NB4 (cell line): ENCODE data around the gene CTNNA3.

Source experiments
- DNase-seq: peaks from one replicate; pipeline ENCODE4 v3.0.0; 2010; ENCODE audit warnings: low read depth
- H3K4me3 ChIP-seq: one replicate; pipeline ENCODE4 v1.5.1; 2011; ENCODE audit warnings: mild to moderate bottlenecking, low read depth, low read length, moderate library complexity
- CTCF ChIP-seq: IDR thresholded peaks from one replicate; pipeline ENCODE4 v1.5.1; 2012; ENCODE audit warnings: low read depth, low read length
- MAX ChIP-seq: IDR thresholded peaks from 2 replicates; pipeline ENCODE4 v1.6.1; 2011; ENCODE audit warnings: low read depth, low read length
- MYC ChIP-seq: IDR thresholded peaks from 2 replicates; pipeline ENCODE4 v1.6.1; 2011; ENCODE audit warnings: low read depth, low read length
- POLR2A ChIP-seq: IDR thresholded peaks from 2 replicates; pipeline ENCODE4 v1.6.1; 2011; ENCODE audit warnings: mild to moderate bottlenecking; ENCODE audit not compliant: insufficient read length; ENCODE audit errors: extremely low read depth

Gene CTNNA3

DNA sequence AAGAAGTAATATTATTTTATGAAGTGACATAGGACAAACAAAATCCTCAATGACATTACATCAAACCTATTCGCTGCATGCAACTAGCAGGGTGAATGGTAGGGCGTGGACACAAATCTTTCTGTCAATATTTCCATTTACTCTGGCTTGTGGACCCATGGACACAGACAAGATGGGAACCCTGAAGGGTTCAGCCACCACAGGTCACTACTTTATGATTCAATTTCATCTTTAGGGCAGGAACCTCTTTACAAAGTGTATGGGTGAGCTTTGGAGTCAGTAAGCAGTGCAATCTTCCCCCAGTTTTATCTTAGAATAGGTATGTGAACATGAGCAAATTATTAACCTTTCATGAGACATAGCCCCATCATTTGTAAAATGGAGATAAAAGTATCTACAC lies 1752.5 kb downstream of the CTNNA3 start:
- H3K4me3 ChIP-seq, result no peak overlapping the region
- TF ChIP-seq CTCF (no peak), POLR2A (no peak), MYC (no peak)
- DNase-seq, result no peak

- TF ChIP-seq MAX (no peak), CTCF (no peak), MYC (no peak), POLR2A (no peak)
- DNase-seq, result no peak
- no peak overlapping the region for H3K4me3 ChIP-seq
These were observed 1755.0 kb downstream of the CTNNA3 start for GRCh38 chr10:65940816-65941662.

DNA sequence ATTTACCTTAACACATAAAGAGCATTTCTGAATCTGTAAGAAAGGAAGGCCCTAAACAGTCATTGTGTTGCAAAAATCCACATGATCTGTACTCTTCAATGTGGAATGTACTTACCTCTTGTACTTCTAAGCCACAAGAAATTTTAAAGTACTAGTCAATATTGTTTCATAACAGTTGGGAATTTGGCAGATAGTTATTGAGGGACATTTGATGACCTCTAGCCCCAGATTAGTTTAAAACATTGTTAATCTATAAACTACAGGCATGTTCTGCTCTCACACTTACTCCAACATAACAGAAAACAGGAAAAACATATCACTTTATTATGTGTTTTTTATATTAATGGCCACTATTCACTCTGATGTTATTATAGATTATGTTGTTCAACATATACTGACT lies 1755.9 kb downstream of the CTNNA3 start:
- H3K4me3 ChIP-seq, result no peak overlapping the region
- TF ChIP-seq CTCF (no peak), MAX (no peak), MYC (no peak), POLR2A (no peak)

DNA sequence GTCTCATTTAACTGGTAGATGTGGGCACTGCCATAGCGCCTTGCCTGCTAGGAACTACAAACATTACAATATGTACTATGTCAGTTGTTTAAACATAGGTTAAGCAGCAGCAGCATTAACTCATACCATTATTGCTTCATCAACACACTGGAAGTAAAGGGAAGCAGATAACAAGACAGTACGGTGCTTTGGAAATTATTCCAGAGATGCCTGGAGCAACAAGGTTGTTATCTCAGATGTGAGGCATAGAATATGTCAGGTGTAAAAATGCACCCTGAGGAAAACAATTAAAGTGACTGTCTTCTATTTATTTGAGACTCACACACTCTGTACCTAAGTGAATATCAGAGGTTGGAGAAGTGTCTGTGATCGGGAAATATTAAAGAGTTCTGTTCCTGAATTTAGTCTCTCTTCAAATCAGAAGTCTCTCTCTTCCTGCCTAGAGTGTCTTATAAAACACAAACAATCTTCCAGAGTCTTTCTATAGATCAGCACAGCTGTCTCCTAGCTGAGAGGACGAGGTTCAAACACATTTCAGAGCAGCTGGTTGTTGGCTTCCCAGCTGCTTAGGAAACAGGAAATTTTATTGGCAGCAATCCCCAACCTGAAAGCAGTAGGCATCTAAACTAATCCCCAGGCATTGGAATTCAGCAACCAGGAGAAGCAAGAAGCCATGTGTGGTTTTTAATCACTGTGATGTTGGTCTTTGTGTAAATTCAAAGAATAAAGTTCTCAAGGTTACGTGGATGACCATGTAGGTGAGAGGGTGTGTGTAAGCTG lies 1764.5 kb downstream of the CTNNA3 start:
- H3K4me3 ChIP-seq, result no peak overlapping the region
- no peak for DNase-seq
- TF ChIP-seq CTCF, result no peak
- TF ChIP-seq MYC, result no peak
- no peak for TF ChIP-seq MAX
- TF ChIP-seq POLR2A, result no peak

More for the DNA sequence above, 1755.9 kb downstream of the CTNNA3 start:
- no peak for DNase-seq

DNA sequence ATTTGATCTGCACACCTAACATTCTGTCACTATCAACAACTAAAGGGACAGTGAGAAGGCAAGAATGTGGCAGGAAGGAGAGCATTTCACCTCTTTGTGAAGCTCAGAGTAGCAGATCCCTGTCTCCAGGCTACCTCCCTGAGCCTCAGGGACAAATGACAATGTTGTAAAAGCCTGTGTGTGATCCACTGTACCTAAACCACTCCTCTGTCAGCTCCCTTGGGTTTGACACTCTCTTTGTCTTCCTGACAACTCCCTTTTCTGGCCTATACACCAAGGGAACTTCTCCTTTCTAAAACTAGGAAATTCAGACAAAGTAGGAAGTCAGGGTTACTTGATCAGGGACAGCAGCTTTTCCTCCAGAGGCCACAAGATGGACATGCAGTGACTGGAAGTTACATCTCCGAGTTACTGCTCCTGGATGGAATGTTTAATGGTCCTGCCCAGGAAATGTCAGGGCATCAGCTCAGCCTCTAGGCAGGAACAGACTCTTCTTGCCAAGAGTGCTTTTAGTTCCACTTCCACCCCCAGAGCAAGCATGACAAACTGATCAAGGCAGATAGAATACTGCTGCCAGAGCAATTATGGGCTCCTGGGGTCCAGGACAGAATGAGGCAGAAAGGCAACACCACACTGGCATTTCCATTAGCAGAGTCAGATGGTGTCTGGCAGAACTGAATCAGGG lies 1784.7 kb downstream of the CTNNA3 start:
- DNase-seq, result peak; percentile 3
- H3K4me3 ChIP-seq, result no peak overlapping the region
- no peak for TF ChIP-seq MYC
- TF ChIP-seq MAX, result no peak
- no peak for TF ChIP-seq POLR2A
- TF ChIP-seq CTCF, result no peak
